Measurements from ENCODE around the gene DPF3. TPM values are rescaled to one million over a fixed set of nuclear protein-coding genes. Genes with fewer than 3 reads are reported as not detected.

DPF3 gene
- total RNA-seq, 1 donor from 2014 or later, result 3.0 TPM

DNA sequence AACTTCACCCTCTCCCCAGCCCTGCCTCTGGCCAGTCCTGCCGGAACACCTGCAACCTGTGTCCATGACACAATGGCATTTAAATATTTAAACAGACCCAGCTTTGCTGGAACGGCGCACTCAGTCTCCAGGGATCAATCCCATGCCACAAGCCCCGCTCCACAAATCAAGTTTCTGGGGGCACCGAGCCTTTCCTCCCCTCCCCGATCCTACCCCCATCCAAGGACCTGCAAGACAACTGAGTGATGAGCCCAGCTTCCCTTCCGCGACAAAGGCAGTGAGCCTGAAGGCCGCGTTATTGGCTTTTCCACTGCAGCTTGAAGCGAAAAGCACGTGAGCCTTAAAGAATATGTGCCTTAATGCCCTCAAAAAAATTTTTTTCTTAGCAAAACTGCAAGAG, 185.7 kb downstream of the DPF3 start:
- H3K27ac Mint-ChIP-seq (ENCODE audit: unreplicated experiment), result no peak overlapping the region
- H3K4me1 Mint-ChIP-seq (ENCODE audit: unreplicated experiment), result no peaks in the 10 kb centered on the region
- no peaks in the 10 kb centered on the region for H3K27me3 Mint-ChIP-seq (ENCODE audit: unreplicated experiment)
- no peak for TF ChIP-seq CTCF (IDR thresholded peaks at IDR 0.05; ENCODE audit: unreplicated experiment)
- DNase-seq (ENCODE audit: low spot score), result no peak
- no peaks in the 10 kb centered on the region for H3K9me3 Mint-ChIP-seq (ENCODE audit: unreplicated experiment)
- no peaks in the 10 kb centered on the region for H3K36me3 Mint-ChIP-seq (ENCODE audit: low read depth, unreplicated experiment)
- no peak overlapping the region for H3K4me3 Mint-ChIP-seq (ENCODE audit: unreplicated experiment)

DNA sequence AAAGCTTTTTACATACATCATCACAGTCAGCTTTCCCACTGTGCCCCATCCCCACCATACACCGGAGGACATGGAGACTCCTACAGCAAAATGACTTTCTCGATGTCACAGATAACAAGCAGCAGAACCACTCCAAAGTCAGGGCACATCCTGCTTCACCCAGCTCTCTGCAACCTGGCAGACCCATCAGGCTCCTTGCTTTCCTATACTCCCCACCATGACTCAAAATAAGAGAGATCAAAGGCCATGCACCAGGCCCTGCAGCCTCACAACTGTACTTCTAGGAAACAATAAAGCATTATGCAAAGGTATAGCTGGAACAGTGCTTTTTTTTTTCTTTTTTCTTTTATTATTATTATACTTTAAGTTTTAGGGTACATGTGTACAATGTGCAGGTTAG, 187.4 kb downstream of the DPF3 start:
- no peak overlapping the region for H3K27ac Mint-ChIP-seq (ENCODE audit: unreplicated experiment)
- no peak overlapping the region for H3K4me3 Mint-ChIP-seq (ENCODE audit: unreplicated experiment)
- H3K4me1 Mint-ChIP-seq (ENCODE audit: unreplicated experiment), result no peaks in the 10 kb centered on the region

GRCh38 chr14:72704502-72704901, 189.4 kb downstream of the DPF3 start:
- H3K9me3 Mint-ChIP-seq (ENCODE audit: unreplicated experiment), result no peaks in the 10 kb centered on the region
- no peak for TF ChIP-seq CTCF (IDR thresholded peaks at IDR 0.05; ENCODE audit: unreplicated experiment)
- no peak overlapping the region for H3K27ac Mint-ChIP-seq (ENCODE audit: unreplicated experiment)
- no peak for DNase-seq (ENCODE audit: low spot score)
- H3K4me1 Mint-ChIP-seq (ENCODE audit: unreplicated experiment), result no peaks in the 10 kb centered on the region
- peaks cover 5% of the 10 kb centered on the region for H3K27me3 Mint-ChIP-seq (ENCODE audit: unreplicated experiment)
- no peaks in the 10 kb centered on the region for H3K36me3 Mint-ChIP-seq (ENCODE audit: low read depth, unreplicated experiment)
- H3K4me3 Mint-ChIP-seq (ENCODE audit: unreplicated experiment), result no peak overlapping the region

More for the DNA sequence above, 187.4 kb downstream of the DPF3 start:
- TF ChIP-seq CTCF (IDR thresholded peaks at IDR 0.05; ENCODE audit: unreplicated experiment), result no peak
- DNase-seq (ENCODE audit: low spot score), result no peak
- Mint-ChIP-seq H3K36me3 (ENCODE audit: low read depth, unreplicated experiment) (no peaks in the 10 kb centered on the region), H3K9me3 (ENCODE audit: unreplicated experiment) (no peaks in the 10 kb centered on the region), H3K27me3 (ENCODE audit: unreplicated experiment) (peaks cover 3% of the 10 kb centered on the region)

DNA sequence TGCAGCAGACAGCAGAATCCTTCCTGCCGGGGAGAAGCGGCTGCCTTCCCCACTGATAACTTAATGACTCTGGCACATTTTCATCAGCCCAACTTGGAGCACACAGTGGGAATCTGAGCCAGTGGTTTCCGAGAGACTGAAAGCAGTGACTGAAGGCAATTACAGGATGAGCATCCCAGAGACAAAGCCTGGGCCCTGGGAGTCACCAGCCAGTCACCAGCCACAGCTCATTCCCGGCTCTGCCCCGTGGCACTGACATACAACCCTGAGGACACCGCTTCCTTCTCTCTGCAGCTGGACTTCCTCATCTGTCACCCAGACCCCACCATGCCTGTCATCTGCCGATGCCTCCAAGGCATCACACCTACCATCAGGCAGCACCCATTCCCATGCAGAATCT, 192.3 kb downstream of the DPF3 start:
- H3K4me1 Mint-ChIP-seq (ENCODE audit: unreplicated experiment), result peaks cover 4% of the 10 kb centered on the region
- peaks cover 8% of the 10 kb centered on the region for H3K27me3 Mint-ChIP-seq (ENCODE audit: unreplicated experiment)
- no peaks in the 10 kb centered on the region for H3K9me3 Mint-ChIP-seq (ENCODE audit: unreplicated experiment)
- DNase-seq (ENCODE audit: low spot score), result no peak
- H3K27ac Mint-ChIP-seq (ENCODE audit: unreplicated experiment), result no peak overlapping the region
- no peaks in the 10 kb centered on the region for H3K36me3 Mint-ChIP-seq (ENCODE audit: low read depth, unreplicated experiment)
- H3K4me3 Mint-ChIP-seq (ENCODE audit: unreplicated experiment), result no peak overlapping the region
- TF ChIP-seq CTCF (IDR thresholded peaks at IDR 0.05; ENCODE audit: unreplicated experiment), result no peak

- Mint-ChIP-seq H3K27ac (ENCODE audit: unreplicated experiment) (no peak overlapping the region), H3K4me1 (ENCODE audit: unreplicated experiment) (peaks cover 4% of the 10 kb centered on the region), H3K4me3 (ENCODE audit: unreplicated experiment) (no peak overlapping the region), H3K36me3 (ENCODE audit: low read depth, unreplicated experiment) (no peaks in the 10 kb centered on the region), H3K9me3 (ENCODE audit: unreplicated experiment) (no peaks in the 10 kb centered on the region), H3K27me3 (ENCODE audit: unreplicated experiment) (peaks cover 8% of the 10 kb centered on the region)
- no peak for TF ChIP-seq CTCF (IDR thresholded peaks at IDR 0.05; ENCODE audit: unreplicated experiment)
- DNase-seq (ENCODE audit: low spot score), result no peak
These were observed 192.7 kb downstream of the DPF3 start for GRCh38 chr14:72701237-72701565.

Data from endothelial cell (in vitro differentiated cells).